Bronchus fibroblast of lung (primary cell): Measurements from ENCODE around the gene BSX. TPM values are rescaled to one million over a fixed set of nuclear protein-coding genes. Genes with fewer than 3 reads are reported as not detected.

Experiments used
- total RNA-seq: library from RNA; depleted of rRNA; stranded (reverse); fragments of >200 nt; gene quantifications from 2 replicates; pipeline ENCODE4 v1.2.3, GENCODE V29; 2015

BSX gene
- not detected in 2 replicates for total RNA-seq

DNA sequence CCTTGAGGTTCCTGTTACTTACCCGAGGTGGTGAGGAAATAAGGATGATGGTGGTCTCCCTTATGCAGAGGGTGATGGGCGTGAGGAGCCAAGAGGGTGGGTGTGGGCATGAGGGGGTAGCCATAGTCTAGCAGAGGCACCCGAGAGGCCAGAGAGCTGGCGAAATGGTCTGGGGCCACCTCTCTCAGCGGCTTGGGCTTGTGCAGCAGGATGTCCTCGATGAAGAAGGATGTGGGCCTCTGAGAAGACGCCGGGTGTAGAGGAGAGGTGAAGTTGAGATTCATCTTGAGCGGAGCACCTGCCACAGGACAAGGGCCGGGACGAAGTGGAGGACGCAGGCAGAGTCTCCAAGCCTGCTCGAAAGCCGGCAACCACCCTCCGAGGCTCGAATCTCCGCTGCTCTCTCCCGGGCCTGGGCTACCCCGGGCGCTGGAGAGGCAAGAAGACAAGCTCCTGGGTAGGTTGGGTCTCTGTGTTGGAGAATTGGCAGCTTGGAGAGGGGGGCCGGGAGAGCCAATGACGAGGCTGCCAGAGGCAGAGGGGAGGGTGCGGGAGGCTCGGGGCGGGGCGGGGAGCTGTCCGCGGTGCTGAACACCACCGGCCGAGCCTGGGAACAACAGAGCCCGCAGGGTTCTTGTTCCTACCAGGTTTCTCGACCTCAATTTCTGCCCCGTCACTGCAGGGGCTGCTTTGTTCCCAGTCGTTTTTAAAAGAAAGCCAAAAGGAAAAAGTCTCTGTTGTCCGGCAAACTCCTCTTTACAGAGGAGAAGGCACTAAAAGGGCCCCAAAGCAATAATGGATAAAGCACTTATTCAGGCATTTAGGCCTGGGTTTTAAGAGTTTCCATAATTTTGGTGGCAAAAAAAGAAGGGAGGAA lies at the start of gene BSX:
TSS of gene BSX (minus strand) at position 447 of the 877 bp plus-strand sequence. CDS start at position 284, 163 bp downstream.

Other genes starting within 250 kb of the BSX start
- gene CRTAM, start 143.3 kb downstream of the BSX start, total RNA-seq: not detected in 2 replicates
- 0.45 and 0.84 TPM in 2 replicates for gene JHY, start 99.1 kb downstream of the BSX start, total RNA-seq
- 1,410 and 1,468 TPM in 2 replicates for gene HSPA8, start 80.3 kb upstream of the BSX start, total RNA-seq
- gene CLMP, start 213.4 kb upstream of the BSX start, total RNA-seq: 74.0 and 90.7 TPM in 2 replicates